Coronary artery (tissue), 2 donors: Measurements from ENCODE around the gene CCDC78.

ENCODE experiments used
- DNase-seq: peaks from one replicate; pipeline ENCODE4 v3.0.0-alpha.2; 2017; ENCODE audit warnings: low spot score
- H3K27ac ChIP-seq, 2 donors: fragments of 200-600 bp; sonication (generic); one replicate each; pipeline ENCODE4 v1.5.1; 2016 to 2019
- H3K4me3 ChIP-seq: fragments of 200-600 bp; sonication (generic); 2 replicates; pipeline ENCODE4 v1.5.1; 2016; ENCODE audit warnings: mild to moderate bottlenecking, moderate library complexity
- TF ChIP-seq, protein P1 (sequence below): fragments of 200-600 bp; sonication (generic); IDR thresholded peaks from one replicate; pipeline ENCODE4 v1.5.1; 2019; ENCODE audit warnings: antibody characterized with exemption

Gene CCDC78

DNA sequence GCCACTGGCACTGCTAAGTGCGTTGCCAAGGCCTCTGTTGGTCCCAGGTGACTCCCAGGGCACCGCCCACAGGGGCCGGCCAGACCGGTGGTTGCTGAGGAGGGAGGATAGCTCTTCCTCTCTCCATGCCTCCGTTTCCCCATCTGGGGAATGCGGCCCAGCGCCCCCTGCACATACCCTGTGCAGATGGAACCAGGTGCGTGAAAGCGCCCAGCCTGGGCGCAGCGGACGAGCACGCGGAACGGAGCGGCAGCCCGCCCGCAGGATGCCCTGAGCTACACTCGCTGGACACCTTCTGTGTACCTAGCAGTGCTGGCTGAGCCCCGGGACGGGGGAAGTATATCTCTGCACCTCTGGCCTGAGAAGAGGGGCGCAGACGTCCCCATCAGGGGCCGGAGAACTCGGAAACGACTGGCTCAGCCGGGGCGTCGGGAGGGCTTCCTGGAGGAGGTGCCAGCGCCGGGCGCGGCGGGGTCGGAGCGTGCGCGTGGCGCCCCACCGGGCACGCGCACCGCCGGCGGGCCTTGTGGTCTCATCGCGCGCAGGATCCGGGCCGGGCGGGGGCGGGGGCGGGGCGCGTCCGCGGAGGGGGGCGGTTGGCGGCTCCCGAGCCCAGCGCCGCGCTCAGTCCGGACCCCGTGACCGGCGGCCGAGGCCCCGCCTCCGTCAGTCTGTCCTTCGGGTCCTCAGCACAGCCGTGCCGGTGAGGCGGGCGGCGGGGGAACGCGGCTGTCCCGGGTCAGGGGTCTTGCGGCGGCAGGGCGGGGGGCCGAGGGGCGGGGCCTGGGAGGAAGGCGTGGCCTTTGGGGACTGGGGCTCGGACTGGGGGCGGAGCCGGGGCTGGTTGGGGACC lies at the start of gene CCDC78, which contains the start of gene HAGHL:
TSS of gene CCDC78 (minus strand) at position 6 of the 853 bp plus-strand sequence. CDS start 76 bp downstream, outside the sequence.
TSS of gene HAGHL (plus strand) at position 669 of the 853 bp plus-strand sequence. CDS start 404 bp downstream, outside the sequence.
- H3K4me3 ChIP-seq, result peak within 1 kb of the TSS; percentile 72
- DNase-seq, result no peak
- TF ChIP-seq, protein P1, sequence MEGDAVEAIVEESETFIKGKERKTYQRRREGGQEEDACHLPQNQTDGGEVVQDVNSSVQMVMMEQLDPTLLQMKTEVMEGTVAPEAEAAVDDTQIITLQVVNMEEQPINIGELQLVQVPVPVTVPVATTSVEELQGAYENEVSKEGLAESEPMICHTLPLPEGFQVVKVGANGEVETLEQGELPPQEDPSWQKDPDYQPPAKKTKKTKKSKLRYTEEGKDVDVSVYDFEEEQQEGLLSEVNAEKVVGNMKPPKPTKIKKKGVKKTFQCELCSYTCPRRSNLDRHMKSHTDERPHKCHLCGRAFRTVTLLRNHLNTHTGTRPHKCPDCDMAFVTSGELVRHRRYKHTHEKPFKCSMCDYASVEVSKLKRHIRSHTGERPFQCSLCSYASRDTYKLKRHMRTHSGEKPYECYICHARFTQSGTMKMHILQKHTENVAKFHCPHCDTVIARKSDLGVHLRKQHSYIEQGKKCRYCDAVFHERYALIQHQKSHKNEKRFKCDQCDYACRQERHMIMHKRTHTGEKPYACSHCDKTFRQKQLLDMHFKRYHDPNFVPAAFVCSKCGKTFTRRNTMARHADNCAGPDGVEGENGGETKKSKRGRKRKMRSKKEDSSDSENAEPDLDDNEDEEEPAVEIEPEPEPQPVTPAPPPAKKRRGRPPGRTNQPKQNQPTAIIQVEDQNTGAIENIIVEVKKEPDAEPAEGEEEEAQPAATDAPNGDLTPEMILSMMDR, result no peak
- peak within 1 kb of the TSS in 1 of 2 donors; percentile 44 for H3K27ac ChIP-seq

DNA sequence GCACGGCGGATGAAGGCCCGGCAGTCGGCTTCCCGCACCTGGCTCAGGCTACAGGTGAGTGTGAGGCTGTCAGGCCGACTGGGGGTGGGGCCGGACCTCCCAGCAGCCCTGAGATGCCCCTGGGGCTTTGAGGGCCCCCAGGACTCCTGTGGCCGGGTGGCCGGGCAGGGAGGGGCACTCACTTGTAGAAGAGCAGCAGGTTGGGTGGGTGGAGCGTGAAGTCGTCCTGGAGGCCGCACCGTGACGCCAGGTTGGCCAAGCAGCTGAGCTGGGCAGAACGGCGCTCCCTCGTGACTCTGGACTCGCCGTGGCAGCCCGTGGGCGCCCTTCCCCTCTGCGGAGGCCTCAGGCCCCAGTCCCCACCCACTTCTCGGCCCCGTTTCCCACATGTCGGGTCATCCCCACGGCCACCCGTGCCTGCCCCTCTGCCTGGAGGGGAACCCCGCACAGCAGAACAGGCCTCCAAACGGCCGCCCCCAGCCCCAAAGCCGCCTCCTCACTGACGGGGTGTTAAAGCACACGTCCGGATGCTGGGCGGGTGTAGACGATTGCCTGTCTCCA lies 49.1 kb upstream of the CCDC78 start:
- no peak overlapping the region for H3K27ac ChIP-seq
- TF ChIP-seq, protein P1, result no peak
- DNase-seq, result no peak

DNA sequence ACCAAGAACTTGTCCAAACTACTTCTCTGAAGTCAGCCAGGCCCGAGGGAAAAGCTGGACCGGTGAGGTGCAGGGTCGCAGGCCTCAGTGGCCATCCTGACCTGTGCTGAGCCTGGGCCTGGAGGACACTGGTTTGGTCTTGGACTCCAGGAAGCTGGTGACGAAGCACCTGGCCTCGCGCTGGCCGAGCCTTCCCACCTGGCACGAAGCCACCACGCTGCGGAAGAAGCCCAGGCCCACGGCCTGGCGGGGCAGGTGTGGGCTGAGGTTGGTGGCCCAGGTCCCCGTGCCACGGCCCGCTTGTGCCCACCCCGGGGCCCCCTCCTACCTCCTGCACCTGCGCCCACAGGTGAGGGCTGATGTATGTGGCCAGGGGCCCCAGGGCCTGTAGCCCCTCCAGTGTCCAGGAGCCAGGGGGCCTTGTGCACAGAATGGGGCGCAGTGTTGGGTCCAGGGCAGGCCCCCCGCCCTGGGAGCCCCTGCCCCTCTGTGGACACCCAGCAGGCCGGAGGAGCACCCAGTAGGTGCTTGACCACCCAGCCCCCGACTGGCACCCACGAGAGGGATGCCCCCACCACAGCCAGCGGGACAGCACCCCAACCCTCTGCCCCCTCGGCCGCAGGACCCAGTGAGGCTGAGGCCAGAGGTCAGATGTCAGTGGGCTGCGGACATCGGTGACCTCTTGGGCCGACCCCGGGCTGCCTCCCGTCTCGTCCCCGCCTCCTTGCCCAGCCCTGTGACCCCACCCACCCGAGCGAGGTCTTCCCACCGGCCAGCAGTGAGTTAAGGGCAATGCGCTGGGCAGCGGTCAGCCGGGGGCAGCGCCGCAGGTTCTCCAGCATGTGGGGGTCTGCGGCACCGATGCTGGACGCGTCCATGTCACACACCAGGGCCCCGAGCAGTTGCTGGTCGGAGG lies 48.1 kb upstream of the CCDC78 start:
- TF ChIP-seq, protein P1, result no peak

More for the DNA sequence above, 49.1 kb upstream of the CCDC78 start:
- no peak overlapping the region for H3K4me3 ChIP-seq

DNA sequence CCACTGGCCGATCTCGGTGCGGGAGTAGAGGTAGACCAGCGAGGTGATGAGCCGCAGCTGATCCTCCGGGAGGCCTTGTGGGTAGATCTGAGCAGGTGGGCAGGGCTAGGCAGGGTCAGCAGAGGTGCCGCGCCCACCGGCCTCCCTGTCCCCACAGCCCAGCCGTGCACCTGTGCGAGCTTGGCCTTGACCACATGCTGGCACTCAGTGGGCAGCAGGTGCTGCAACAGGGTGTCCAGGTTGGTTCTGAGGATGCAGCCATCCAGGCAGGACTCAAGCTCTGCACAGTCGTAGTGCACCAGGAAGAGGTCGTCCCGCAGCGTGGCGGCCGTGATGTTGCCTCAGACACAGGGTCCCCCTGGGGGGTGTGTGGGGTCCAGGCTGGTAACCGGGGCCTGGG lies 46.7 kb upstream of the CCDC78 start:
- Histone ChIP-seq H3K27ac (no peak overlapping the region), H3K4me3 (no peak overlapping the region)
- DNase-seq, result no peak
- TF ChIP-seq, protein P1, result no peak

More for the DNA sequence above, 48.1 kb upstream of the CCDC78 start:
- DNase-seq, result no peak
- no peak overlapping the region for H3K4me3 ChIP-seq
- no peak overlapping the region for H3K27ac ChIP-seq

DNA sequence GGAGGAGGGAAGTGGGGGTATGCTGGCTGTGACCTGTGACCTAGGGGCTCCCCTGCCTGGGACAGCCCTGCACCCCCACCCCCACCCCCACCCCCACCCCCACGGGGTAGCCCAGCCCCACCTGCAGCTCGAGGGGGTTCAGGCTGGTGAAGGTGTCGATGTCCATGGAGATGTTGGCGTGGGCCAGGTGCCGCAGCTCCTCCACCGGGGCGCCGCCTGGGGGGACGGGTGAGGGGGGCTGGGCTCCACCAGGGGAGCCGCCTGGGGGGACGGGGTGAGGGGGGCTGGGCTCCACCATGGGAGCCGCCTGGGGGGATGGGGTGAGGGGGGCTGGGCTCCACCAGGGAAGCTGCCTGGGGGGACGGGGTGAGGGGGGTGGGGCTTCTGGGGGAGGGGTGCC lies 44.2 kb upstream of the CCDC78 start:
- H3K4me3 ChIP-seq, result no peak overlapping the region
- DNase-seq, result no peak
- TF ChIP-seq, protein P1, result no peak
- H3K27ac ChIP-seq, result no peak overlapping the region

DNA sequence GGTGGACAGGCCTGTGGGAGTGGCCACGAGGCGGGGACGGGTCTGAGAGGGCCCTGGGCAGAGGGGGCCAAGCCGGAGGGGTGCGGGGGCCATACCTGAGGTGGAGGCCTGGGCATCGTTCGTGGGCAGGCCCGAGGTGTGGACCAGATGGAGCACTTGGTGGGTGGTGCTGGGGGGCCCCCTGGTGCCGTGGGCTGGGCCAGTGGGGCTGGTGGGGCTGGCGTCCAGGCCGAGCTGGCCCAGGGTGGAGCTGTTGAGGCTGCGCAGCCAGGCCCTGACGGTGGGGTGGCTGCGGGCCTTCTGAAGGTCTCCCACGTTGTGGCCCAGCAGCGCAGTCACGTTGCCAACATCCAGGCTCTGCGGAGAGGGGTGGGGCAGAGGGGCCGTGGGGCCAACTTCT lies 43.7 kb upstream of the CCDC78 start:
- H3K4me3 ChIP-seq, result no peak overlapping the region
- no peak overlapping the region for H3K27ac ChIP-seq
- TF ChIP-seq, protein P1, result no peak
- DNase-seq, result no peak
